GM18508 (cell line): ENCODE results near the gene LDHAL6B.

ENCODE experiments used
- ATAC-seq: cut with Tn5 transposase; IDR thresholded peaks from one replicate; pipeline ENCODE4 v1.9.1; 2021; ENCODE audit warnings: moderate number of reproducible peaks; ENCODE audit not compliant: insufficient read depth, unreplicated experiment

The LDHAL6B gene

DNA sequence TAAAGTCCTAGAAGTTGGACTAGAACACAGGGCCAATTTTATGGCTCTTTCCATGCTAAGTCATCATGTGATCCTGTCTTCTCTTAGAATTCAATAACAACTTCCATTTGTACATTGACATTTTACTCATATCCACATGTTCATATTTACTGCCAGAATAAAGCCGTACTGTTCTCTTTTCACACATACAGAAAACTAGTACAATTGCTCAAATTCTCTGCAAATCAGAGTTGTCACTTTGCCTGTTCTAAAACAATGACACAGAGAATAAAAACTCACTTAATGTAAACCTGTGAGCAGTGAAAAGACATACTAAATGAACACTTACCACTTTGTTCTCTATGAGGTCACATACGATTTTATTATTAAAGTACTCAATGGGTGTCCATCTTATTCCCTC lies 3.5 kb downstream of the LDHAL6B start:
- ATAC-seq: no peak

DNA sequence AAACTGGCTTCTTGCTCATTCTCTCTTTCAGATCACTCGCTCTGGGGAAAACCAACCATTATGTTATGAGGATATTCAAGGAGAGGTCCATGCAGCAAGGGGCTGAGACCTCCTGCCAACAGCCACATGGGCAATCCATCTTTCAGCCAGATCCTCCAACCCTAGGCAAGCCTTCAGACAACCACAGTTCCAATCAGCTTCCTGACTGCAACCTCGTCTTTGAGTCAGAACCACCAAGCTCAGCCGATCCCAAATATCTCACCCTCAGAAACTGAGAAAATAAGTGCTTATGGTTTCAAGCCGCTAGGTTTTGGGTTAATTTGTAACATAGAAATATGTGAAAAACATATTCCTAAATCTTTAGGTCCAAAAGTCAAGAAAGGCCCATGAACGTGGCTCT lies 10.3 kb downstream of the LDHAL6B start:
- no peak for ATAC-seq

- no peak for ATAC-seq
Observed at GRCh38 chr15:59217876-59218498, 11.3 kb downstream of the LDHAL6B start.

GRCh38 chr15:59218710-59219109 lies 12.1 kb downstream of the LDHAL6B start:
- no peak for ATAC-seq

DNA sequence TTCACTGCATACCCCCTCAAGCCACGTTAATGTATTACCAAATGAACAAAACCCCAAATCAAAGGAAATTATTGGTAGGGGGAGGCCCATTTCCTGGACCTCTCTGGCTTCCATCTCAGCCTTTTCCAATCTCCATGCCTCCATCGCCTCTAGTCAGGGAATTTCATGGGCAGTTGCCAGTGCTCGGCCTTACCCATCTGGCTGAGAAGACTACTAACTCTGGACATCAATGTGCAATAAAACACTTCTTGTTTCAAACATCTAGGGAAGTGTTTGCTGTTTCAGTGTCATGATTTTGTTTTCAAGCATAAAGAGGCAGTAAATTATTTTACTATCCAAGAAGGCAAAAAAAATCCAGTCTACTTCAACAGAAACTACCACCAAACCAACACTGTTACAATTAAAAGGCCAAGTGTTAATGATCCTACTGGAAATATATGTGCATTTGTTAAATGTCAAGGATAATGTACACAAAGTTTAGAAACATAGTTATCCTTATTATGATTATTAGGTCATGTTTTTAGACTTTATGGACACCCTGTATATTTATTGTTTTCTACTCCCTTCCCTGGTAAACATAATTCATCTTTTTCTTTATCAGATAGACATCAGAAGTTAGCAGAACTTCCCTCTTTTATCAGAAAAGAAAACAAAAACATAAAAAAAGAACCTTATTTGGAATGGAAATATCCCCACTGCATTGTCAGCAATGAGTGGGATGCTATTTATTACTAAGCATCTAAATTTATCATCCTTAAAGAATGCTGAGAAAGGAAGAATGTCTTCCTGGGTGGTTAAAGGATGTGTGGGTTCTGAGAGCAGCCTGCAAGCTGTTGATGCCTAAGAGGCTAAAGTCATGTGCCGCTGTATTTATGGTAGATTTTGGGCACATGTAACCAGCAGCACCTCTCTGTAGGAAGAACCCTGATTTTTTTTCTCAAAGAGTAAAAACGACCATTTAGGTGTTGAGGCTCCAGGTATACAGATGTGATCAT lies 15.2 kb downstream of the LDHAL6B start:
- ATAC-seq: no peak

- no peak for ATAC-seq
Observed at GRCh38 chr15:59222906-59223550, 16.4 kb downstream of the LDHAL6B start.

DNA sequence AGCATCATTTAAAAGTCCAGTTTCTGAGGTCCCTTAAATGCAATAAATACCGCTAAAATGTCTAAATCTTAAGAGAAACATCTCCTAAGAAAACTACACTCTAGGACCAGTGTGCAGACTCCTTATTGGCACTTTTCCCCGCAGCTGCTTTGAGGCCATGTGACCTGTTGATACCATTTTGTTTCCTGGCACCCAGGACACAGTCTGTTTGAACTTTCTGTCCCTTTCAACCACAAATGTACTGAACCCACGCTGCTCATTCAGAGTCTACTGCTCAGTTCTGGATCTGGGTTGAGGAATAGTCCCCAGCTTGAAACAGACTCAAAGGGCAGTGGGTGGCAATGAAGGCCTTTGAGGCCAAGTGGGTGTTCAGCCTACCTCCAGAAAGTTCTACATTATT lies 17.1 kb downstream of the LDHAL6B start:
- no peak for ATAC-seq

DNA sequence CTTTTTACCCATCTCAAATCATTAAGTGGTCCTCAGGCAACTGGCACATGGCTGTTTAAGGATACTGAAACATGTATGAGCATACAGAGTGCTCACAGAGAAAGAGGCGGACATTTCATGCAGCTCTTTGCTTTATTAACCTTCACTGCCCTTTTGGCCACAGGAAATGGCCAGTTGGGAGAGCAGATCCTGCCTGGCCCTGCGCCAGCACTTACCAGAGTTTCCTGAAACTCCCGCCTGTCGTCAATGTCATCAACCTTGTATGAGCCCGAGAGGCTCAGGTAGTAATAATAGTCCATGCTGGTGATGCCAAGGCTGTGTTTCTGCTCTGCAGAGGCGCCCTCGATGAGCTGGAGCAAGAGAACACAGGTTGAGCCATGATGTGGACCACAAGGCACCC lies 17.8 kb downstream of the LDHAL6B start:
- no peak for ATAC-seq

DNA sequence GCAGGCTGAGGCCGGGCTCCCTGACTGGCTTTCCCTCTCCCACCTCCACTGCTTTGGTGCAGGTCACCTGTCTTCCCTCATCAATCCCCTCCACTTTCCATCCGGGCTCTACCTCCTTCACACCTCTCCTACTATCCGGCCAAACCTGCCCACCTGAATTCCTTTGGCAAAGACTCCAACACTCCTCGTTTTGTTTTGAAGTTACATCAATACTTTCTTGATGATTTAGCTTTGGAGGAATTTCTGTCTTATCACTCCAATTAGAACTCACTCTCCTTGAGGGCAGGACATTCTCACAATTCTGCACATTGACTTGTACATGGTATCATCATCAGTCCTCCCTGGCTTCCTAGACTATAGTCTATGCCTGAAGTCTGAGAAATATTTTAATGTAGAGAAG lies 20.4 kb downstream of the LDHAL6B start:
- ATAC-seq: no peak

- ATAC-seq: no peak
Observed at GRCh38 chr15:59229015-59229414, 22.4 kb downstream of the LDHAL6B start.

GRCh38 chr15:59229453-59229852 lies 22.8 kb downstream of the LDHAL6B start:
- ATAC-seq: no peak

DNA sequence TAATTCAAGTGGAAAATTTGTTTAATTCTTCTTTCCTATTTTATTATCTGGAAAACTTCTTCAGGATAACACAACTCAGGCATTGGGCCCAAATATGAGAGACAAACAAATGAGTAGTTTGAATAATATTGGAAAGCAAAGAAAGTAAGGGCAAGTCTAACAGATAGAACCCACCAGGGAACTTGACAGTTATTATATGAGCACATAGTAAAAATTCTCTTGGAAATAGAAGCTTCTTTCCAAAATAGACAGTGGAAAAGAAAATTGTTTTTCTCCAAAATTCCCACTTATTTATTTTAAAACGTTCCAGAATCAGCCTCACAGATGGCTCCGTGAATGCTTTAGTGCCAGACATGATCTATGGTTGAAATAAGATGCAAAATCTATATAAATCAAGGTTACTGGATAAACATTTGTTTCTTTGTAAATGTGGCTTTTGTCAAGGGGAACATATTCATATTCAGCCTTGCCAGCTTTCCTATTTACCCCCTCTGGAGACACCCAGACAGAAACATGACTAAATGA lies 23.9 kb downstream of the LDHAL6B start:
- ATAC-seq: no peak

DNA sequence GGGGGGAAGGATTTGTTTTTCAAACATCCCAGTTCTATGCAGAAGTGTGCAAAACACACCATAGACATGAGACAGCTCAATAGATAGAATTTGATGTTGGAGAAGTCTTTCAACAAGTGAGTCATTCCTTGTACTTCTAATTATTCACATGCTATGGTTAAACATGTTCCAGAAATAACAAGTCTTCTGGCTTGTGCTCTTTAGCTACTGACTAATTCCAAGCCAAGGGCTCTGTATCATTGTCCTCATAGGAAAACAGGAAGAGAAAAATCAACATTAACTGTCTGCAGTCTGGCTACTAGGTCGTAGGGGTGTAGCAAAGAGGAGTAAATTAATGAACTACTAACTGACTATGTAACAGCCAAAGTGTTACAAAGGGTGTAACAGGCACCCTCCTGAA lies 25.8 kb downstream of the LDHAL6B start:
- no peak for ATAC-seq

GRCh38 chr15:59236394-59236793 lies 29.8 kb downstream of the LDHAL6B start:
- ATAC-seq: no peak

GRCh38 chr15:59237119-59237855 lies 30.6 kb downstream of the LDHAL6B start:
- no peak for ATAC-seq

DNA sequence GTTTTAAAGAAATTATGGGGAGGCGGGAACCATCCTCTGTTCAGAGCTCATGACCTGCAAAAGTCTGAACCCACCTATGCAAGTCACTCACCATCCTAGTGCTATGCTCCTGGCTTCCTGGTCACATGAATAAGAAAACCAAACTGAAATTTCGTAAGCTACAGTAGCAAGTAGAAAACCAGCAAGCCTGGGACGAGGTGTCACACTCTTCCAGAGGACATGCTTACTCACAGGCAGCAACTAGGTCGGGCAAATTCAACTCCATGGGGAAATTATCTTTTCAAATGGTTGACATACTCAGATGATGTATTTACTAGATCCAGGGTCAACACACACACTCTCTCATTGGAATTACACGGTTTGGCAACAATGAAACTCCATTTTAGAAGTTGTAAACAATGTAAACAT lies 31.3 kb downstream of the LDHAL6B start:
- no peak for ATAC-seq

- ATAC-seq: no peak
Observed at GRCh38 chr15:59240036-59240435, 33.4 kb downstream of the LDHAL6B start.

DNA sequence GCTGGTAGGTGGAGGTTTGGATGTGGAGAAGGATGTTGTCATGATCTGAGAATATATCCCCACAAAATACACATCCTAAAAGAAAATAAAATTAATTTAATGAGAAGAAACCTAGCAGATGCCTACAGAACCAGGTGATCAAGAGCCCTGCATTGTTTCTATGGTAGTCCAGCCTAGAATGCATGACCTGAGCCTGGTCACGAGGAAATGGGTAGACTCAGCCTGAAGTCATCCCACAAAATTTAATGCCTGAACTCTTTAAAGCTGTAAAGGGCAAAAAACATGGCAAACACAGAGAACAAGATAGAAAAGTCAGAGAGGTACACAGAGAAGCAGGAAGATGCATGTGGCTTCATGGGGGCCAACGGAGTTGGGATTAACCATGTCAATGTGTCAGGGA lies 36.0 kb downstream of the LDHAL6B start:
- ATAC-seq: no peak

DNA sequence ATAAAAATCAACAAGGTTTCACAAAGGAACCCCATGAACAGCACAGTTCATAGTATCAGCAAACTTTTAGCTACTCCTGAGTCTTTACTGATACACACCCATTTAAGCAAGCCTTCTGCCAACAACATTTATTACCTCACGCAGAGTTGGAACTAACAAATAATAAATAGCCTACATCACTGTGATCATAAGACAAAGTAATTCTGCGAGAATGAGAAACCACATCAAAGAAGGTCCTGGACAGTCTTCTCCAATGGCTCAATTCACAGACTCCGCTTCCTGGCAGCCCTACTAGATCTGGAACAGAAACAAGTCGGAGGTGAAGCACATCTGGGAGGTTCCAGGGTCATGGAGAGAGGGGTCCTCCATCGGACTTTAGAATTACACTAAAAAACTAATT lies 37.0 kb downstream of the LDHAL6B start:
- no peak for ATAC-seq

GRCh38 chr15:59244337-59244736 lies 37.7 kb downstream of the LDHAL6B start:
- ATAC-seq: peak; percentile 61
